Stomach (tissue), 9 donors: ENCODE measurements around the gene SLU7. TPM values are rescaled to one million over a fixed set of nuclear protein-coding genes. Genes with fewer than 3 reads are reported as not detected.

Experiments used
- DNase-seq, 2 donors: peaks; one replicate each; pipeline versions ENCODE4 v3.0.0 to v3.0.0-alpha.2; 2013 to 2019
- H3K27ac ChIP-seq, 5 donors: fragments of 200-600 bp in 4 of 5; sonication (generic) in 4 of 5; one replicate each; pipeline ENCODE4 v1.5.1; 2013 to 2019; ENCODE audit warnings: mild to moderate bottlenecking in 1 of 5, moderate library complexity in 1 of 5
- H3K27me3 ChIP-seq, 3 donors: fragments of 200-600 bp; sonication (generic); one replicate each; pipeline ENCODE4 v1.5.1; 2017 to 2019; ENCODE audit warnings: mixed run types in 1 of 3
- H3K36me3 ChIP-seq, 4 donors: fragments of 200-600 bp; sonication (generic); 1 replicate in 3 of 4; 2 replicates in 1 of 4; pipeline ENCODE4 v1.5.1; 2016 to 2019
- H3K4me1 ChIP-seq, 4 donors: fragments of 200-600 bp; sonication (generic); one replicate each; pipeline ENCODE4 v1.5.1; 2016 to 2019
- H3K4me3 ChIP-seq, 4 donors: fragments of 200-600 bp; sonication (generic) in 3 of 4; one replicate each; pipeline ENCODE4 v1.5.1; 2016 to 2019; ENCODE audit warnings: mild to moderate bottlenecking in 1 of 4
- H3K9me3 ChIP-seq, 4 donors: fragments of 200-600 bp; sonication (generic); one replicate each; pipeline ENCODE4 v1.5.1; 2016 to 2019
- EP300 ChIP-seq: sonication (generic); formaldehyde crosslinking; IDR thresholded peaks from one replicate; pipeline ENCODE4 v1.6.1; 2017; ENCODE audit warnings: antibody characterized with exemption
- POLR2A ChIP-seq, 4 donors: fragments of 450-650 bp; IDR thresholded peaks; one replicate each; pipeline ENCODE4 v1.6.1; 2016; ENCODE audit warnings: antibody characterized with exemption in 4 of 4, control low read depth in 2 of 4, mild to moderate bottlenecking in 1 of 4, moderate library complexity in 1 of 4
- POLR2AphosphoS5 ChIP-seq, 3 donors: sonication (generic); formaldehyde crosslinking; IDR thresholded peaks; one replicate each; pipeline ENCODE4 v1.6.1; 2016; ENCODE audit warnings: antibody characterized with exemption in 3 of 3
- WGBS, 5 donors: extraction: QIAGEN DNeasy Blood & Tissue Kit in 3 of 5; methylation state at CpG; one replicate each; pipeline versions ENCODE4 v1.1.5 to v1.1.7; 2013 to 2018; 5-methylcytosine and 5-hydroxymethylcytosine counted together
- intact Hi-C: fragments of 100-400 bp; cut with DNase I; formaldehyde crosslinking; loops from one replicate; pipeline ENCODE4 v1.15.1; 2023; ENCODE audit warnings: low total_unique reads
- polyA plus RNA-seq, 3 donors: library from polyadenylated mRNA; stranded (reverse); fragments of 200-250 nt; gene quantifications; one replicate each; pipeline ENCODE4 v1.2.3, GENCODE V29; 2013
- total RNA-seq, 5 donors: library from RNA; depleted of rRNA; stranded (reverse); fragments of >200 nt; gene quantifications; one replicate each; pipeline versions ENCODE4 v1.1.0 to v1.2.3, GENCODE V29; 2014 to 2016
- TF ChIP-seq, protein P1 (sequence below), 7 experiments: fragments of 450-650 bp in 4 of 7; fragments of 200-600 bp in 3 of 7; sonication (generic) in 3 of 7; IDR thresholded peaks; one replicate each; pipeline ENCODE4 v1.5.1; 2016 to 2019; ENCODE audit warnings: antibody characterized with exemption in 7 of 7, control low read depth in 2 of 7, mild to moderate bottlenecking in 1 of 7
- donor health status: healthy with polysubstance abuse.
- donor health status: Bipolar disorder and iron deficiency.
- donor health status: healthy.

SLU7 gene
- total and polyA plus RNA-seq, 8 donors, result 26.3 to 66.8 (median 31.3) TPM

DNA sequence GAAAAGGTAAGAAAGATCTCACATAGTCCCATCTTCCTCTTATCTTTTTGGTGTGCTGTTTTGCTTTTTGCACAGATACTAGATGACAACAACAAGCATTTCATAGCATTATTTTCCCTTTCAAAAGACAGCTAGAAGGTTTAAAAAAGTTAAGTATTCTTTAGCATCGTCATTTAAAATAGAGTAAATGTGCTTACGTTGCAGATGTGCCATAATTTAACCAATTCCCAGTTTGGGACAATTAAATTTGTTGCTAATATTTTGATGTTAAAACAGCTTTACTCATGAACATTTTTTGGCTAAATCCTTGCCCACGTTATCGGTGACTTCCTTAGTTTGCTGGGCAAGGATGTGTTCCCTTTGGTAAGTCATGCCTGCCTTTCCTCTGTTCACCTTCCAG is 44.3 kb upstream of the SLU7 start:
- intact Hi-C loops, result no loop called here
- WGBS, 5 donors, result 93 to 96% (median 96%) methylated on average over 4 of the region's 4 CpGs
- DNase-seq, result no peak
- no peak overlapping the region for H3K27ac ChIP-seq
- H3K36me3 ChIP-seq, result no peaks in the 10 kb centered on the region
- H3K4me3 ChIP-seq, result no peak overlapping the region
- TF ChIP-seq, protein P1, sequence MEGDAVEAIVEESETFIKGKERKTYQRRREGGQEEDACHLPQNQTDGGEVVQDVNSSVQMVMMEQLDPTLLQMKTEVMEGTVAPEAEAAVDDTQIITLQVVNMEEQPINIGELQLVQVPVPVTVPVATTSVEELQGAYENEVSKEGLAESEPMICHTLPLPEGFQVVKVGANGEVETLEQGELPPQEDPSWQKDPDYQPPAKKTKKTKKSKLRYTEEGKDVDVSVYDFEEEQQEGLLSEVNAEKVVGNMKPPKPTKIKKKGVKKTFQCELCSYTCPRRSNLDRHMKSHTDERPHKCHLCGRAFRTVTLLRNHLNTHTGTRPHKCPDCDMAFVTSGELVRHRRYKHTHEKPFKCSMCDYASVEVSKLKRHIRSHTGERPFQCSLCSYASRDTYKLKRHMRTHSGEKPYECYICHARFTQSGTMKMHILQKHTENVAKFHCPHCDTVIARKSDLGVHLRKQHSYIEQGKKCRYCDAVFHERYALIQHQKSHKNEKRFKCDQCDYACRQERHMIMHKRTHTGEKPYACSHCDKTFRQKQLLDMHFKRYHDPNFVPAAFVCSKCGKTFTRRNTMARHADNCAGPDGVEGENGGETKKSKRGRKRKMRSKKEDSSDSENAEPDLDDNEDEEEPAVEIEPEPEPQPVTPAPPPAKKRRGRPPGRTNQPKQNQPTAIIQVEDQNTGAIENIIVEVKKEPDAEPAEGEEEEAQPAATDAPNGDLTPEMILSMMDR (IDR thresholded peaks at IDR 0.05), result no peak
- TF ChIP-seq POLR2A (IDR thresholded peaks at IDR 0.05) (no peak), EP300 (no peak), POLR2AphosphoS5 (IDR thresholded peaks at IDR 0.05) (no peak)
- H3K4me1 ChIP-seq, result peaks cover 17 to 26% (median 21%) of the 10 kb centered on the region in 4 donors
- no peaks in the 10 kb centered on the region for H3K9me3 ChIP-seq
- H3K27me3 ChIP-seq, result peaks cover 0 to 4% (median 0%) of the 10 kb centered on the region in 3 donors

DNA sequence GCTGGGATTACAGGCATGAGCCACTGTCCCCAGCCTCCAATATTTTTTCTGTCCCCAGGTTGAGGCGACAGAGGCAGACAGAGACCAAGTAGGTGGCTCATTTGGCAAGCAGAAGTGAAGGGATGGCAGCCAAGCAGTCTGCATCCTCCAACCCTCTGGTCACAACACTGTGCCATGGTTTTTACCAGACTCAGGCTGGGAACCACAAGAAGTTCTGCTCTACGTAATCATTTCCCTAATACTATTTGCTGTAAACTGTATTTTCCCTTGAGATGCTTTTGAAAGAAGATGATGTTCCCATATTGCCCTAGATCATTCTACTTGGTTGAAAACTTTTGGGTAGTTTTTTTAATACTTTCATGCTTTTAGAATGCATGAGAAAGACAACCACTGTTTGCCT is 43.3 kb upstream of the SLU7 start:
- H3K27me3 ChIP-seq, result no peaks in the 10 kb centered on the region
- no peak overlapping the region for H3K4me3 ChIP-seq
- H3K27ac ChIP-seq, result no peak overlapping the region
- no peak for DNase-seq
- H3K36me3 ChIP-seq, result no peaks in the 10 kb centered on the region
- WGBS, 5 donors, result 70 to 84% (median 81%) methylated on average over 2 of the region's 2 CpGs
- no peak for TF ChIP-seq POLR2A (IDR thresholded peaks at IDR 0.05)
- TF ChIP-seq, protein P1 (IDR thresholded peaks at IDR 0.05), result no peak
- TF ChIP-seq EP300, result no peak
- no peak for TF ChIP-seq POLR2AphosphoS5 (IDR thresholded peaks at IDR 0.05)
- H3K4me1 ChIP-seq, result peaks cover 6 to 15% (median 11%) of the 10 kb centered on the region in 4 donors
- H3K9me3 ChIP-seq, result no peaks in the 10 kb centered on the region
- intact Hi-C loops, result no loop called here

DNA sequence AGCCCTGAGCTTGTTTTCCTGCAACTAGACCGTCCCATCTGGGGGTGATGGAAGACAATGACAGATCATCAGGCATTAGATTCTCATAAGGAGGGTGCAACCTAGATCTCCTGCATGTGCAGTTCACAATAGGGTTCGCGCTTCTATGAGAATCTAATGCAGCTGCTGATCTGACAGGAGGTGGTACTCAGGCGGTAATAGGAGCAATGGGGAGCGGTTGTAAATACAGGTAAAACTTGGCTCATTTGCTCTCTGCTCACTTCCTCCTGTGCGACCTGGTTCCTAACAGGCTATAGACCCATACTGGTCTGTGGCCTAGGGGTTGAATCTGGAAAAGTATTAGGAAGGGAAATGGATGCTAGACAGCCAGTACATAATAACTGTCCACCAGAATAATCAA is 42.5 kb upstream of the SLU7 start:
- DNase-seq, result no peak
- Histone ChIP-seq H3K9me3 (no peaks in the 10 kb centered on the region), H3K4me1 (peaks cover 0 to 7% (median 3%) of the 10 kb centered on the region in 4 donors), H3K27me3 (peaks cover 0 to 4% (median 0%) of the 10 kb centered on the region in 3 donors), H3K36me3 (no peaks in the 10 kb centered on the region), H3K27ac (no peak overlapping the region), H3K4me3 (no peak overlapping the region)
- TF ChIP-seq EP300, result no peak
- TF ChIP-seq, protein P1 (IDR thresholded peaks at IDR 0.05), result no peak
- no peak for TF ChIP-seq POLR2AphosphoS5 (IDR thresholded peaks at IDR 0.05)
- no peak for TF ChIP-seq POLR2A (IDR thresholded peaks at IDR 0.05)
- 78 to 98% (median 88%) methylated on average over 6 of the region's 6 CpGs for WGBS, 5 donors
- intact Hi-C loops, result no loop called here

DNA sequence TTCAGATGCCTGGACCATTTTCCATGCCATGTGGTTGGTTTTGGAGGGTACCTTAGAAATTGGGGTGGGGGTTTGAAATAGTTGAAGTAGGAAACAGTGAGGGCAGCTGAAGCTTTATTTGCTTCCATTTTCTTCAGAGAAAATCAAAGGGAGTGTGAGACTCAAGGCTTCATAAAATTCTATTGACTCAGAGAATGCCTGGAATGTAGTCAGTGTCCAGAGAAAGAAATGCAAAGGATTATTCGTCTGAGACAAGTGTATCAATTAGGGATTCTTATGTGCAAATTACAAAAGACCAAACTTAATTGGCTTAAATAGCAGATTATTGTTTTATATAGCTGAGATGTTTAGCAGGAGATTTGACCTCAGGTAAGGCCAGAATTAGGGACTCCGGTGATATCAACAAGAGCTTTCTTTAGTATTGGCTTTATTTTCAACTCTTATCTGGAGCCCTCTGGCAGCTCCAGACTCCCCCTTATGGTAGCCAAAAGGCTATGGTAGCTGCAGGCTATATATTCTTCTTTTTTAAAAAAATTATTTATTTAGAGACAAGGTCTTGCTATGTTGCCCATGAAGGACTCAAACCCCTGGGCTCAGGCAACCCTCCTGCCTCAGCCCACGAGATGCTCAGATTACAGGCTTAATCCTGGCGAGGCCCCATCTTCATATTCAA is 41.6 kb upstream of the SLU7 start:
- H3K4me1 ChIP-seq, result no peaks in the 10 kb centered on the region
- H3K27ac ChIP-seq, result no peak overlapping the region
- no peak for DNase-seq
- H3K9me3 ChIP-seq, result no peaks in the 10 kb centered on the region
- no peak overlapping the region for H3K4me3 ChIP-seq
- TF ChIP-seq EP300, result no peak
- no peak for TF ChIP-seq POLR2A (IDR thresholded peaks at IDR 0.05)
- TF ChIP-seq POLR2AphosphoS5 (IDR thresholded peaks at IDR 0.05), result no peak
- TF ChIP-seq, protein P1 (IDR thresholded peaks at IDR 0.05), result no peak
- peaks cover 0 to 12% (median 0%) of the 10 kb centered on the region in 3 donors for H3K27me3 ChIP-seq
- intact Hi-C loops, result no loop called here
- H3K36me3 ChIP-seq, result no peaks in the 10 kb centered on the region
- 76 to 91% (median 86%) methylated on average over 4 of the region's 4 CpGs for WGBS, 5 donors
